GM21423 (cell line): ENCODE results near the gene TPD52L1.

Source experiments
- ATAC-seq: cut with Tn5 transposase; IDR thresholded peaks from one replicate; pipeline ENCODE4 v1.9.1; 2021; ENCODE audit warnings: mild to moderate bottlenecking, moderate library complexity; ENCODE audit not compliant: unreplicated experiment

Gene TPD52L1

DNA sequence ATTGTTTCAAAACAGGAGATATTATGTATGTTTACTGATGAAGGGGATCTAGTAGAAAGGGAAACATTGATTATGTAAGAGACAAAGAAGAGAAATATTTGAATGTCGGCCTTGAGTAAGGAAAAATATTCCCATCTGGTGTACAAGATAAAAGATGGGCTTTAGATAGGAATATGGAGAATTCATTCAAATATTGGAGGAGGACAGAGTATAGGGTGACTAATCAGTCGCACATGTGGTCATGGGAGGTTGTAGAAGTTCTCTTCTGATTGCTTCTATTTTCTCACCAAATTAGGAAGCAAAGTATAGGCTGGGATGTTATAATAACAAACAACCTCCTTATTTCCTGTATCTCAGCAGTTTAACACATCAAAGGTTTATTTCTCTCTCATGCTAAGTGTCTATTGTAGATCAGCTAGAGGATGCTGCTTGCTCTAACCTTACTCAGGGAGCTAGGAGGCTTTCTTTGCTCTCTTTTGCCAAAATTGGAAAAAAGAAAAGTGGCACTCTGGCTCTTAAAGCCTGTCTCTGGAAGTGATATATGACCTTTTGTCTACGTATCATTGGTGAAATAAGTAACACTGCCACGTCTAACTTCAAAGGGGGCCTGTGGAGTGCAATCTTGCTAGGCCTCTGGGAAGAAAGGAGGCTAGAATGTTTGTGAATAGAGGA, 149.4 kb downstream of the TPD52L1 start:
- ATAC-seq: no peak

DNA sequence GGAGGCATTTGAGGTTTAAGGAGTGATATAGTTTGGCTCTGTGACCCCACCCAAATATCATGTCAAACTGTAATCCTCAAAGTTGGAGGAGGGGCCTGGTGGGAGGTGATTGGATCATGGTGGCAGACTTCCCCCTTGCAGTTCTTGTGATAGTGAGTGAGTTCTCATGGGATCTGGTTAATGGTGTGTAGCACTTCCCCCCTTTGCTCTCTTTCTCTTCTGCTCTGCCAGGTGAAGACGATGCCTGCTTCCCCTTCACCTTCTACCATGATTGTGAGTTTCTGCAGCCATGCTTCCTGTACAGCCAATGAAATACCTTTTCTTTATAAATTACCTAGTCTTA, 149.9 kb downstream of the TPD52L1 start:
- ATAC-seq: no peak

DNA sequence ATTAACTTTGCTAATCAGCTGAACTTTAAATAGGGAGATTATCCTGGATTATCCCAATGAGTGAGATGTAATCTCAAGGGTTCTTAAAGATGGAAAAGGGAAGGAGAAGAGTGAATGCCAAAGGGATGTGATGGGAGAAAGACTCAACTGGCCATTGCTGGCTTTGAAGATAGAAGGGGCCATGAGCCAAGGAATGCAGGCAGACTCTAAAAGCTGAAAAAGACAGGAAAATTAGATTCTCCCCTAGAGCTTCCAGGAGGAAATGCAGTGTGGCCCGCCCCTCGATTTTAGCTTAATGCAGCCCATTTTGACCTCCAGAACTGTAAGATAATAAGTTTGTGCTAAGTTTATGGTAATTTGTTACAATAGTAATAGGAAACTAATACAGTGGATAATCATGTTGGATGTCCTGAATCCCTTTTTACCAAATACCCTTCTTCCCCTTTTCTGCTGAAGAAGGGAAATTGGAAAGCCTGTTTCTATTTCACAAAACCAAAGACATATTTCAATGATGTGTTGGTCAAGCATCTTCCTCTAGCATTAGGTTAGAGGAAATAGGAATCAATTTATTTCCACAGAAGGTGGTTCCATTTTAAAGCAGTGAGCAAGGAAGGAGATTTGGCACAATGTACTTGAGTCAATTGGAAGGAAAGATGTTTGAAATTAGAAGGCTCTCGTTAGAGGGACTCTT, 151.5 kb downstream of the TPD52L1 start:
- ATAC-seq: no peak

DNA sequence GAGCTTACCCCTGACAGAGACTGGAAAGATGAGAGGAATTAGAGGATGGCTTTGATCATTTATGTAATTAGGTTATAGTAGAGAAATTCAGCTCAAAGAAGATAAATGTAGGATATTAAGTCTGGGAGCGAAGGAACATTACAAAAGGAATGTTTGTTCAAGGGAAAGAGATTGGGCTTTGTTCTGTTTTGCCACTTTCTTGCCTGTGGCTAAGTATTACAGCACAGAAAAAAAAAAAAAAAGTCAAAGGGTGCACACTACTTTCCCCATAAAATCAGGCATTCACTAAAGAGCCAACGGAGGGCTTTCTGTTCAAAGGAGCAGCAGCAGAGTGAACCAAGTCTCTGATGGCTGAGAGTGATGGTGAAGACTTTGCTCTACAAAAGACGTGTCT, 153.2 kb downstream of the TPD52L1 start:
- ATAC-seq: no peak

DNA sequence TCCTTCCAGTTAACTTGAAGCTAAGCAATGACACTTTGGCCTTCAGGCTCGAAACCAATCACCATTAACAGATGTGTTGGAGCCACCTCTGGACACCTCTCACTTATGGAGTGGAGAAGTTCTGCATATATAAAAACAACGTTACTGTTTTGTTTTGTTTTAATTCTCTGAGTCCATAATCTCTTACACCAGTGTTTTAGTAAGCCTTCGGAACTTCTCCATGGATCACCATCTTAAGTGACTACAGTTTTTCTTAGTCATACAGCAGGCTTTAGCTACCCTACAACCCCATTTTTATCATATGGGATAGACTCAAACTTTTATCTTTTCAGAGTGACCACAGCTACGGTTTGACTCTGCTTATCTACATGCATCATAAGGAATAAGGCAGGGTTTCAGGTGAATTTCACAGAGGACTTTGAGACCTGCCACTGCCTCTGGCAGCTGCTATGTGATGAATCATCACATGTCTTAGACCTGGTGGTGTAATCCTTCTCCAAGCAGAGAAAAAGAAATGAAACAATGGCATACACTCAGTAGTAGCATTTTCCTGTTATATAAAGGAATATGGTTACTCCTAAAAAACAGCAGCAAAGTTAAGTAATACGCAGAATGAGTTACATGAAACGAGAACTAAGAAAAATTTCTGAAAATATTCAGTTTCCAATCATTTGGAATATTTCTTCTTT, 153.7 kb downstream of the TPD52L1 start:
- ATAC-seq: no peak

DNA sequence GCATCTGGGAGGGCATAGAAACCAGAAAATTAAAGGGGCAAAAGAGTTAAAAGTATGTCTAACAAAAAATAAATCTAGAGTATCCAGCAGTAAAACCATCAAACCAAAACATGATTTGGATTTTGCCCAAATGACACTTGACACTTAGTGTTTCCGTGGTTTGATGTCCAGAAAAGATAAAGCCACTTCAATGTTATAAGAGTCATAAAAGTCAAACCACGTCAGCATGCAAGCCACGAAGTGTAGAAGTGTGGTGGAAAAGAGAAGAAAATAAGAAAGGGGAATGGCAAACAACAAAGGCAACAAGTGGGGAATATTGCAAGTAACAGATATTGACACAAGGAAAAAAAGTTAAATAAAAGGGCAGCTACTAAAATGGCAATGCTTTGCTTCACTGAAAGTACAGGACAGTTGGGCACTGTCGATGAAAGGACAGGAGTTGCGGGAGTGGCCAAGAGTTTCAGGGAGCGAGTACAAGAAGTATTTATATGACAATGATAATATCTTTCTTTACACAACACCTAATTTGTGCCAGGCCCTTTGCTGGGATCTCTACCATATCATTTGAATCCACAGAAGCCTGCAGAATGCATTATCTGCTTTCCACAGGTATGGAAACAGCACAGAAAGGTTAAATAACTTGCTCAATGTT, 154.5 kb downstream of the TPD52L1 start:
- ATAC-seq: no peak

DNA sequence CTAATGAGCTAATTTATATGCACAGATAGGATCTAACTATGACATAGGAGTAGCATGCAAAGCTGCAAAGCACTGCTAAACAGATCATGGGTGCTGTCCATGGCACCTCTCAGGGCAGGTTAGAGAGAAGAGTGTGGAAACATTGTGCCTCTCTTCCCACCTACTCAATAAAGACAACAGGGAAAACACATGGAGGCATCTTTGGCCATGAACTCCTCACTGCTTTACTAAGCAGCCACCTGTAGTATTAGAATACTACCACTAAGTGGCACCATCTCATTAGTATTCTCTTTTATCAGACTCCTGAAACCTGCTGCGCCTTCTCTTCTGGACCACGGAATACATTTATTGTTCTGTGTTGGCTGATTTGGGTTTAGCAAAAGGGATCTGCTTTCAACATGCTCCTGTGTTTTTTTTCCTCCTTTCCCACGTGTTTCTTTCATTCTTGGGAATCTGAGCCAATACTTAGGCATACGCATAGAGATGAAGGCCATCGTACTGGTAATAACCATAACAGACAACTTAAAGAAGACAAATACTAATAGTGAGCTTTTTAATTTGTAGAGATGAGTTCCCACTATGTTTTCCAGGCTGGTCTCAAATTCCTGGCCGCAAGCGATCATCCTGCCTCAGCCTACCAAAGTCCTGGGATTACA, 157.5 kb downstream of the TPD52L1 start:
- peak; percentile 85 for ATAC-seq

DNA sequence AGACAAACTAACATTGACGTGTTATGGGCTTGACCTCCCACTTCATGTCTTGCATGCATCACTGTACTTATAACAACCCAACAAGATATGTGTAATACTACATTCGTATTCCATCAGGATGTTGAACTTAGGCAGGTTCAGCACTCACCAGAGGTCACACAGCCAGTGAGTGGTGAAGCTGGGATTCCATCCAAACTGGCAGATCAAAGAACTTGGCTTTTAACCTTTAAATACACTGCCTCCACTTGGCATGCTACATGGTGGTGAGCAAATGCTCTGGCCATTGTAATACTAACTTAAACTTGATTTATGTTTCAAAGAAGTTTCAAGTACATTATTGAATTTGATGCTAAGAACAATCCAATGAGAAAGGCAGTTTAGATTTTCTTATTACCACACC, 158.9 kb downstream of the TPD52L1 start:
- no peak for ATAC-seq

DNA sequence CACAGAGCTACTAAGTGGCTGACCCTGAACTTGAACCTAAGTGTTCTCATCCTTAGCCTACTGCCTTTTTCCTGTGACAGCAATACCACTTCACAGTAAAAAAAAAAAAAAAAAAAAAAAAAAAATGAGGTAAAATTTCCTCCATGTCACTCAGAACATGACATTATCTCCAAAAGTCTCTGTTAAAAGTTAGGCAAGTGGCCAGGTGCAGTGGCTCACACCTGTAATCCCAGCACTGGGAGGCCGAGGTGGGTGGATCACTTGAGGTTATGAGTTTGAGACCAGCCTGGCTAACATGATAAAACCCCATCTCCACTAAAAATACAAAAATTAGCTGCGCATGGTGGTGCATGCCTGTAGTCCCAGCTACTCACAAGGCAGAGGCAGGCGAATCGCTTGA, 159.4 kb downstream of the TPD52L1 start:
- ATAC-seq: no peak
